HT-29 (cell line): Measurements from ENCODE around the gene AIP. TPM values are rescaled to one million over a fixed set of nuclear protein-coding genes. Genes with fewer than 3 reads are reported as not detected.
A peak's percentile ranks its signal among the peaks of the same experiment; 100 is the strongest.
"Not testable (repeated sequence)": the region's sequence is repeated elsewhere in the genome, so short reads cannot be mapped to it uniquely, and the experiment has no call there.

ENCODE experiments used
- DNase-seq: peaks from one replicate; pipeline ENCODE4 v3.0.0-alpha.2; 2015; ENCODE audit warnings: low spot score
- total RNA-seq: library from RNA; depleted of rRNA; stranded (reverse); fragments of >200 nt; shearing (Covaris generic); gene quantifications from 2 replicates; pipeline ENCODE4 v1.2.3, GENCODE V29; 2014

The AIP gene
- total RNA-seq, 1 experiment from 2014 or later, result 149 TPM

- DNase-seq, result no peak
These were observed 23.7 kb downstream of the AIP start for GRCh38 chr11:67506426-67507051.

- peak; percentile 83 for DNase-seq
These were observed 24.5 kb downstream of the AIP start for GRCh38 chr11:67507242-67507863.

GRCh38 chr11:67507864-67508485 lies 25.1 kb downstream of the AIP start, which contains the start of gene CDK2AP2:
CDK2AP2 (minus strand) TSS chr11:67508162; CDS start chr11:67508082, 80 bp downstream.
- DNase-seq, result peak; percentile 100

- peak; percentile 99 for DNase-seq
These were observed 25.8 kb downstream of the AIP start for GRCh38 chr11:67508486-67509121.

GRCh38 chr11:67510023-67510345 lies 27.2 kb downstream of the AIP start:
- no peak for DNase-seq

GRCh38 chr11:67511558-67511957 lies 28.7 kb downstream of the AIP start:
- DNase-seq, result not testable (repeated sequence)

GRCh38 chr11:67514116-67514515 lies 31.3 kb downstream of the AIP start:
- no peak for DNase-seq

- no peak for DNase-seq
These were observed 34.0 kb downstream of the AIP start for GRCh38 chr11:67516806-67517205.

- no peak for DNase-seq
These were observed 35.1 kb downstream of the AIP start for GRCh38 chr11:67517784-67518552.

- DNase-seq, result no peak
These were observed 36.9 kb downstream of the AIP start for GRCh38 chr11:67519726-67520125.

GRCh38 chr11:67520856-67521824 lies 38.3 kb downstream of the AIP start:
- no peak for DNase-seq

GRCh38 chr11:67521924-67522323 lies 39.1 kb downstream of the AIP start:
- DNase-seq, result no peak

- no peak for DNase-seq
These were observed 39.5 kb downstream of the AIP start for GRCh38 chr11:67522338-67522737.

GRCh38 chr11:67522844-67523555 lies 40.2 kb downstream of the AIP start, which contains the start of gene CABP2:
CABP2 (minus strand) TSS chr11:67523446; CDS start chr11:67523326, 120 bp downstream.
- DNase-seq, result no peak

GRCh38 chr11:67523556-67524479 lies 41.0 kb downstream of the AIP start:
- DNase-seq, result no peak

- no peak for DNase-seq
These were observed 41.6 kb downstream of the AIP start for GRCh38 chr11:67524480-67524808.

GRCh38 chr11:67525275-67525976 lies 42.6 kb downstream of the AIP start:
- no peak for DNase-seq

GRCh38 chr11:67528376-67528775 lies 45.5 kb downstream of the AIP start:
- no peak for DNase-seq
